Cardiac septum (tissue), 1 donor: ENCODE data around the gene KRT86. TPM values are rescaled to one million over a fixed set of nuclear protein-coding genes. Genes with fewer than 3 reads are reported as not detected.
A peak's percentile ranks its signal among the peaks of the same experiment; 100 is the strongest.
"Not testable (repeated sequence)": the region's sequence is repeated elsewhere in the genome, so short reads cannot be mapped to it uniquely, and the experiment has no call there.

Experiments
- DNase-seq: peaks from one replicate; pipeline ENCODE4 v3.0.0-alpha.2; 2020; ENCODE audit warnings: low spot score
- intact Hi-C: fragments of 100-400 bp; cut with DNase I; formaldehyde crosslinking; loops from one replicate; pipeline ENCODE4 v1.14.0; 2022
- total RNA-seq: library from RNA; stranded (reverse); fragmentation: NEBNext Ultra II Directional; extraction: Animal tissue kit (Norgen Biotek cat#: 25700); gene quantifications from one replicate; pipeline ENCODE4 v1.2.1, GENCODE V29; 2021
- donor health status: DM: no; HTN: no; CAD: no.

The KRT86 gene
- total RNA-seq, 1 donor from 2014 or later = not detected

GRCh38 chr12:52286857-52287785 is 12.7 kb downstream of the KRT86 start:
- peak; percentile 46 for DNase-seq

GRCh38 chr12:52287816-52288805 is 13.7 kb downstream of the KRT86 start:
- peak; percentile 44 for DNase-seq
- intact Hi-C loops = not testable (repeated sequence)

More at GRCh38 chr12:52286857-52287785, 12.7 kb downstream of the KRT86 start:
- intact Hi-C loops = not testable (repeated sequence)

- intact Hi-C loops, DNase-seq: not testable (repeated sequence)
Measured at GRCh38 chr12:52290483-52291134, 16.2 kb downstream of the KRT86 start.

- DNase-seq = peak; percentile 29
- intact Hi-C loops = no loop called here
Measured at GRCh38 chr12:52291267-52291935, 17.0 kb downstream of the KRT86 start, which contains the start of gene KRT81. Gene KRT81, minus strand, starts transcription at chr12:52291534. Its CDS starts 69 bp downstream, at chr12:52291465.

GRCh38 chr12:52293926-52294325 is 19.5 kb downstream of the KRT86 start:
- DNase-seq = peak; percentile 33
- intact Hi-C loops = no loop called here

GRCh38 chr12:52294803-52295202 is 20.4 kb downstream of the KRT86 start:
- intact Hi-C loops = no loop called here
- no peak for DNase-seq

- intact Hi-C loops = no loop called here
Measured at GRCh38 chr12:52295663-52296062, 21.2 kb downstream of the KRT86 start.

GRCh38 chr12:52296572-52297215 is 22.2 kb downstream of the KRT86 start:
- peak; percentile 53 for DNase-seq
- intact Hi-C loops = no loop called here

More at GRCh38 chr12:52295663-52296062, 21.2 kb downstream of the KRT86 start:
- peak; percentile 14 for DNase-seq

- intact Hi-C loops = no loop called here
- no peak for DNase-seq
Measured at GRCh38 chr12:52298677-52299190, 24.3 kb downstream of the KRT86 start.

GRCh38 chr12:52300796-52301691 is 26.6 kb downstream of the KRT86 start:
- DNase-seq = peak; percentile 47
- intact Hi-C loops = no loop called here

- peak; percentile 27 for DNase-seq
- intact Hi-C loops = not testable (repeated sequence)
Measured at GRCh38 chr12:52301721-52302120, 27.3 kb downstream of the KRT86 start.

- intact Hi-C loops, DNase-seq: not testable (repeated sequence)
Measured at GRCh38 chr12:52302242-52302914, 27.9 kb downstream of the KRT86 start.

GRCh38 chr12:52304941-52305411 is 30.5 kb downstream of the KRT86 start:
- DNase-seq = peak; percentile 71
- intact Hi-C loops = not testable (repeated sequence)

GRCh38 chr12:52305921-52306705 is 31.7 kb downstream of the KRT86 start:
- intact Hi-C loops = no loop called here

GRCh38 chr12:52306731-52307130 is 32.3 kb downstream of the KRT86 start:
- peak; percentile 55 for DNase-seq
- intact Hi-C loops = no loop called here

More at GRCh38 chr12:52305921-52306705, 31.7 kb downstream of the KRT86 start:
- DNase-seq = peak; percentile 57
